NCI-H1694 (cell line): Measurements from ENCODE around the gene AEBP1.

Experiments used
- DNase-seq: peaks from one replicate; lab custom pipeline; 2025; lab: John Stamatoyannopoulos, UW

Gene AEBP1

GRCh38 chr7:44142028-44142427 is 37.9 kb downstream of the AEBP1 start:
- no peak for DNase-seq

GRCh38 chr7:44143646-44144250 is 39.6 kb downstream of the AEBP1 start:
- no peak for DNase-seq

- no peak for DNase-seq
These were observed 40.4 kb downstream of the AEBP1 start for GRCh38 chr7:44144426-44144967.

GRCh38 chr7:44144968-44145478 is 40.9 kb downstream of the AEBP1 start:
- no peak for DNase-seq

GRCh38 chr7:44145479-44145968 is 41.4 kb downstream of the AEBP1 start:
- no peak for DNase-seq

GRCh38 chr7:44145969-44146911 is 42.1 kb downstream of the AEBP1 start:
- no peak for DNase-seq

GRCh38 chr7:44147026-44147991 is 43.2 kb downstream of the AEBP1 start:
- no peak for DNase-seq

- DNase-seq = no peak
These were observed 44.0 kb downstream of the AEBP1 start for GRCh38 chr7:44148166-44148565.

GRCh38 chr7:44148961-44149536 is 44.9 kb downstream of the AEBP1 start:
- no peak for DNase-seq

- DNase-seq = no peak
These were observed 45.7 kb downstream of the AEBP1 start for GRCh38 chr7:44149571-44150465.

- DNase-seq = peak; percentile 19
These were observed 46.3 kb downstream of the AEBP1 start for GRCh38 chr7:44150466-44150832.

- DNase-seq = no peak
These were observed 47.1 kb downstream of the AEBP1 start for GRCh38 chr7:44150966-44151941.

GRCh38 chr7:44151956-44152355 is 47.8 kb downstream of the AEBP1 start:
- DNase-seq = no peak

- no peak for DNase-seq
These were observed 49.1 kb downstream of the AEBP1 start for GRCh38 chr7:44152971-44153947.

GRCh38 chr7:44153948-44154335 is 49.8 kb downstream of the AEBP1 start:
- no peak for DNase-seq

- no peak for DNase-seq
These were observed 50.6 kb downstream of the AEBP1 start for GRCh38 chr7:44154703-44155102.
